Right atrium auricular region (tissue), 2 donors: Measurements from ENCODE around the gene ETV5. TPM values are rescaled to one million over a fixed set of nuclear protein-coding genes. Genes with fewer than 3 reads are reported as not detected.

Source experiments
- DNase-seq: peaks from one replicate; pipeline ENCODE4 v3.0.0-alpha.2; 2019; ENCODE audit warnings: low spot score
- H3K27ac ChIP-seq, 2 donors: fragments of 200-600 bp; sonication (generic); 1 replicate in 1 of 2; 2 replicates in 1 of 2; pipeline ENCODE4 v1.5.1; 2016 to 2019
- H3K27me3 ChIP-seq, 2 donors: fragments of 200-600 bp; sonication (generic); one replicate each; pipeline versions ENCODE4 v1.5.1 to v1.6.0; 2017 to 2019
- H3K36me3 ChIP-seq: fragments of 200-600 bp; sonication (generic); one replicate; pipeline ENCODE4 v1.5.1; 2016
- H3K4me1 ChIP-seq, 2 donors: fragments of 200-600 bp; sonication (generic); one replicate each; pipeline versions ENCODE4 v1.5.1 to v1.6.0; 2017 to 2019
- H3K4me3 ChIP-seq, 2 donors: fragments of 200-600 bp; sonication (generic); 1 replicate in 1 of 2; 2 replicates in 1 of 2; pipeline ENCODE4 v1.5.1; 2017 to 2019; ENCODE audit warnings: mild to moderate bottlenecking in 1 of 2, moderate library complexity in 1 of 2
- H3K9me3 ChIP-seq, 2 donors: fragments of 200-600 bp; sonication (generic); one replicate each; pipeline ENCODE4 v1.5.1; 2019
- total RNA-seq, 2 donors: library from RNA; depleted of rRNA; stranded (reverse); fragments of >200 nt; gene quantifications; one replicate each; pipeline ENCODE4 v1.1.0, GENCODE V29; 2016
- TF ChIP-seq, protein P1 (sequence below), 2 donors: fragments of 200-600 bp; sonication (generic); IDR thresholded peaks; one replicate each; pipeline ENCODE4 v1.5.1; 2019; ENCODE audit warnings: antibody characterized with exemption in 2 of 2

ETV5 gene
- total RNA-seq, 2 donors from 2014 or later, result 22.8 to 28.7 TPM

GRCh38 chr3:186094696-186095425 is 14.0 kb downstream of the ETV5 start:
- H3K27ac ChIP-seq, result no peak overlapping the region
- TF ChIP-seq, protein P1, sequence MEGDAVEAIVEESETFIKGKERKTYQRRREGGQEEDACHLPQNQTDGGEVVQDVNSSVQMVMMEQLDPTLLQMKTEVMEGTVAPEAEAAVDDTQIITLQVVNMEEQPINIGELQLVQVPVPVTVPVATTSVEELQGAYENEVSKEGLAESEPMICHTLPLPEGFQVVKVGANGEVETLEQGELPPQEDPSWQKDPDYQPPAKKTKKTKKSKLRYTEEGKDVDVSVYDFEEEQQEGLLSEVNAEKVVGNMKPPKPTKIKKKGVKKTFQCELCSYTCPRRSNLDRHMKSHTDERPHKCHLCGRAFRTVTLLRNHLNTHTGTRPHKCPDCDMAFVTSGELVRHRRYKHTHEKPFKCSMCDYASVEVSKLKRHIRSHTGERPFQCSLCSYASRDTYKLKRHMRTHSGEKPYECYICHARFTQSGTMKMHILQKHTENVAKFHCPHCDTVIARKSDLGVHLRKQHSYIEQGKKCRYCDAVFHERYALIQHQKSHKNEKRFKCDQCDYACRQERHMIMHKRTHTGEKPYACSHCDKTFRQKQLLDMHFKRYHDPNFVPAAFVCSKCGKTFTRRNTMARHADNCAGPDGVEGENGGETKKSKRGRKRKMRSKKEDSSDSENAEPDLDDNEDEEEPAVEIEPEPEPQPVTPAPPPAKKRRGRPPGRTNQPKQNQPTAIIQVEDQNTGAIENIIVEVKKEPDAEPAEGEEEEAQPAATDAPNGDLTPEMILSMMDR (IDR thresholded peaks at IDR 0.05), result no peak
- H3K36me3 ChIP-seq, result no peaks in the 10 kb centered on the region
- H3K4me1 ChIP-seq, result peaks cover 0 to 37% of the 10 kb centered on the region in 2 donors
- no peaks in the 10 kb centered on the region for H3K9me3 ChIP-seq
- no peak overlapping the region for H3K4me3 ChIP-seq
- DNase-seq, result no peak
- no peaks in the 10 kb centered on the region for H3K27me3 ChIP-seq

DNA sequence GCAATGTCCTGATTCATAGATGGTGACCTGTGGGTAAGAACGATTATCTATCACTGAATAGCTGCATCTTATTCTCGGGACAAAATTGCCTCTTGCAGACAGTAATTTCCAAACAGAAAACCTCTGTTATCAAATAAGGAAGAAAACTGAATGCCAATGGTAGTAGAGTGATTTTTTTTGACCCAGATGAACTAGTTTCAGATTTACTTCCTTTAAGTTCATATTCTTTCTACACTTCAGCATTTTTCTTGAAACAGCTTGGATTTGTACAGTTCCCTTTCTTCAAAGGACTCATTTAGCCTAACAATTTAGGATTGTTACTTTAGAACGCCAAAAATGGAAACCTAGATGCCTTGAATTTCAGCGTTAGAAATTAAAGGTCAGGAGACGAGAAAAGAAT is 14.6 kb downstream of the ETV5 start:
- Histone ChIP-seq H3K4me3 (no peak overlapping the region), H3K27me3 (no peaks in the 10 kb centered on the region), H3K9me3 (no peaks in the 10 kb centered on the region), H3K36me3 (no peaks in the 10 kb centered on the region), H3K27ac (no peak overlapping the region), H3K4me1 (peaks cover 0 to 32% of the 10 kb centered on the region in 2 donors)
- no peak for DNase-seq
- TF ChIP-seq, protein P1 (IDR thresholded peaks at IDR 0.05), result no peak

DNA sequence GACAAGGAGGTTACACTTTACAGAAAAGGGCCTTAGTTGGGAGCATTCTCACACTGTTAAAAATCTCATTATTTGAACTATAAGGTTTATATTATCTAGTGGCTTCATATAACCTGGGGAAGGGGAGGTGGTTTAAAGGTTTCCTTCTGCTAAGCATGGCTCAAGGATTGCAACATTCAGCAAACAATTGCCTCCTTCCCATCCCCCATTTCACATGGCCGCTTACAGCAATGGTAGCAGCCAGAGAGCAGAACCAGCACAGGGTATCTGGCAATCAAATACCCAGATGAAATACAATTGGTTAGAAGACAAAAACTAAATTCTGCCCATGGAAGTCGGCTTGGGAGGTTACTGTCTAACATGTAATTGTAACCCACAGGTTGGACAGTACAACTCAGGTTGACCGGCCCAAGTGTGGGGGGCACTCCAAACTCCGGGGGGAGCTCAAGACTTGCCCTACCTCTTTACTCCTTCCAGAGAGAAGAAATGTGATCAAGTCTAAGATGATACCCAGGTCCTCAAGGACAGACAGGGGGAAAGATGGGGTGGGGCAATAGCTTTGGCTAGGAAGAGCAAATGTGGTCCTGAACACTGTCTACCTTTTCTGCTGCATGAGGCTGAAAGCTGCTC is 15.5 kb downstream of the ETV5 start:
- no peak overlapping the region for H3K4me3 ChIP-seq
- no peaks in the 10 kb centered on the region for H3K9me3 ChIP-seq
- TF ChIP-seq, protein P1 (IDR thresholded peaks at IDR 0.05), result no peak

GRCh38 chr3:186092360-186093070 is 16.4 kb downstream of the ETV5 start:
- Histone ChIP-seq H3K4me3 (no peak overlapping the region), H3K27me3 (no peaks in the 10 kb centered on the region), H3K9me3 (no peaks in the 10 kb centered on the region), H3K36me3 (no peaks in the 10 kb centered on the region), H3K4me1 (peaks cover 0 to 22% of the 10 kb centered on the region in 2 donors), H3K27ac (no peak overlapping the region)
- TF ChIP-seq, protein P1 (IDR thresholded peaks at IDR 0.05), result no peak
- no peak for DNase-seq

More for the DNA sequence above, 15.5 kb downstream of the ETV5 start:
- Histone ChIP-seq H3K27ac (no peak overlapping the region), H3K4me1 (peaks cover 0 to 26% of the 10 kb centered on the region in 2 donors), H3K36me3 (no peaks in the 10 kb centered on the region), H3K27me3 (no peaks in the 10 kb centered on the region)
- no peak for DNase-seq

DNA sequence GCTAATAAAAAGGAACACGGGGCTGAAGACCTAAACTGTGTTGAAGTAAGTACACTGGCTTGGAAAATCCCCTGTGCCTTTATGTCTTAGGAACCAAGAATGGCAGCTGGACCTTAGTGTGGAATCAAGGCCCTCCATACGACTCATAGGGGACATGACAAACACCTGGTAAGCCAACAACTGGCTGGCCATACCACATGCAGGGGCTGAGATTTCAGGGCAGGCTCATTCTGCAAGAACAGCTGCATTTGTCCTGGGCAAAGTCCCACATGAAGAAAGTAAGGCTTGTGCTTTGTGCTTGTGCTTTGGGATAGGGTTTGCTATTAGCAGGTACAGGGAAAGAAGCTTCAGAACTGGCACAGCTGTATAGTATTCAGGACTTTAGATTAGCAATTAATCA is 18.0 kb downstream of the ETV5 start:
- TF ChIP-seq, protein P1 (IDR thresholded peaks at IDR 0.05), result no peak
- Histone ChIP-seq H3K36me3 (no peaks in the 10 kb centered on the region), H3K9me3 (no peaks in the 10 kb centered on the region), H3K27ac (no peak overlapping the region), H3K4me3 (no peak overlapping the region), H3K27me3 (no peaks in the 10 kb centered on the region), H3K4me1 (peaks cover 0 to 8% of the 10 kb centered on the region in 2 donors)
- no peak for DNase-seq
